Mucosa of rectum (tissue), 2 donors: Measurements from ENCODE around the gene DAB1.

Source experiments
- H3K27ac ChIP-seq, 2 donors: one replicate each; pipeline ENCODE4 v1.7.0; 2013; ENCODE audit warnings: inconsistent platforms in 2 of 2, low read depth in 2 of 2, low read length in 2 of 2
- H3K27me3 ChIP-seq, 2 donors: one replicate each; pipeline ENCODE4 v1.7.0; 2013; ENCODE audit warnings: low read length in 2 of 2; ENCODE audit not compliant: control insufficient read depth in 2 of 2, insufficient read depth in 2 of 2
- H3K36me3 ChIP-seq, 2 donors: one replicate each; pipeline ENCODE4 v1.7.0; 2013; ENCODE audit warnings: low read length in 2 of 2; ENCODE audit not compliant: control insufficient read depth in 2 of 2, insufficient read depth in 2 of 2
- H3K4me1 ChIP-seq, 2 donors: one replicate each; pipeline ENCODE4 v1.7.0; 2013; ENCODE audit warnings: low read length in 2 of 2, mild to moderate bottlenecking in 1 of 2; ENCODE audit not compliant: control insufficient read depth in 2 of 2, insufficient read depth in 2 of 2
- H3K4me3 ChIP-seq, 2 donors: one replicate each; pipeline ENCODE4 v1.7.0; 2013; ENCODE audit warnings: low read length in 2 of 2
- H3K9ac ChIP-seq, 2 donors: one replicate each; pipeline ENCODE4 v1.7.0; 2013; ENCODE audit warnings: low read length in 2 of 2, low read depth in 1 of 2, mild to moderate bottlenecking in 1 of 2
- H3K9me3 ChIP-seq, 2 donors: one replicate each; pipeline ENCODE4 v1.7.0; 2013; ENCODE audit warnings: low read length in 2 of 2; ENCODE audit not compliant: control insufficient read depth in 2 of 2
- donor health status: healthy.
- donor health status: Normal muscosa, but diverticular disease.

DAB1 gene

DNA sequence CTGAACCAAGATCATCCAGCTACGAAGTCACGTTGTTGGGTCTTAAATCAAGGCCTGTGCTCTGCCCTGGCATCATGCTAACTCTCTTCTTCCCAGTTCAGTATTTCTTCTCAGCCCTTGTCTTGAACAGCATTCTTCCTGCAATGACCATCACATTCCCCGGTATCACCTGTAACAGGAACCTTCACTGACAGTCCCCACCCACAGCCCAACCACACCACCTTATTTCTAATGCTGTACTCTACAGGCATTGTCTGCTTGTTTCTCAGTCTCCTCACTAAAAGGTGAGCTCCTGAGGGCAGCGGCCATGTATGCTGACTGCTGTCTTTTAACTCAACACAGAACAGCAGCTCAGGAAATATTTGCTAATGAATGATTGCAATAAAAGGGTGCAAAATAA is 54.0 kb downstream of the DAB1 start:
- no peaks in the 10 kb centered on the region for H3K4me1 ChIP-seq

DNA sequence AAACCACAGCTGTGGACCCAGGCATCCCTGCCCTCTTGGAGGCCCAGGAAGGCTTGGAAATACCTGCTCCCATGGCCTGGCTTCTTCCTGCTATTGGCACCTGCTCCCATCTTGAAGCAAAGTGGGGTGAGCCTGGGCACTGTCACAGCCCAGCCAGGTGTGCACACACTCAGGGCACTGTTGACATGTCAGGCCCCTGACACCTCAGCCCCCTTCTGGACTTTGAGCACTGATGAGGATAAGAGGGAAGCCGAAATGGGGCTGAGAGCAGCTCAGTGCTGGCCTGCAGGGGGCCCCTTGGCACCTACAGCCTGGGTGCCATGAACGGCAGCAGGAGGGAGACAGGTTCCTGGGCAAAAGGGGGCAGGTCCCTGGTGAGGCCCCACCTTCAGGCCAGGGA is 55.9 kb downstream of the DAB1 start:
- H3K27ac ChIP-seq = no peak overlapping the region
- H3K36me3 ChIP-seq = no peaks in the 10 kb centered on the region
- H3K4me1 ChIP-seq = no peaks in the 10 kb centered on the region

More for the DNA sequence above, 54.0 kb downstream of the DAB1 start:
- Histone ChIP-seq H3K9ac (no peak overlapping the region), H3K27ac (no peak overlapping the region), H3K27me3 (no peaks in the 10 kb centered on the region), H3K9me3 (no peaks in the 10 kb centered on the region), H3K4me3 (no peak overlapping the region), H3K36me3 (no peaks in the 10 kb centered on the region)

DNA sequence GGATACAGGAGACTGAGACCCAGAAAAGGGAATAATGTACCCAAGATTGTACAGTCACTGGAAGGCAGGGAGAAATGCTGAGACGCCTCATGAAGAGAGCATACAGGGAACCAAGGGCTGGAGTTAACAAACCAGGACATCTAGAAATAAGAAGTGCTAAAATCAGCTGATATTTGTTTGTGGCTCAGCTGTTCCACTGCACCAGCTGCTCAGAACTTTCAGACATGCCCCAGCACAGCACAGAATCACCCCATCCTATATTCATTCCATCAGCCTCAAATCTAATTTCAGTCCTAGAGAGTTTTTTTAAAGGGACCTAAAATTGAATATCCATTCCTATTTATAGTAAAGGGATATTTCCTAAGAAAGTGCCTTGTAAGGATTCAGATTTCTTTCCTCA is 60.2 kb downstream of the DAB1 start:
- H3K27me3 ChIP-seq = no peaks in the 10 kb centered on the region
- no peak overlapping the region for H3K4me3 ChIP-seq
- H3K4me1 ChIP-seq = no peaks in the 10 kb centered on the region
- H3K9ac ChIP-seq = no peak overlapping the region
- H3K36me3 ChIP-seq = no peaks in the 10 kb centered on the region
- no peak overlapping the region for H3K27ac ChIP-seq
- no peaks in the 10 kb centered on the region for H3K9me3 ChIP-seq

More for the DNA sequence above, 55.9 kb downstream of the DAB1 start:
- Histone ChIP-seq H3K4me3 (no peak overlapping the region), H3K9ac (no peak overlapping the region), H3K9me3 (no peaks in the 10 kb centered on the region), H3K27me3 (no peaks in the 10 kb centered on the region)

DNA sequence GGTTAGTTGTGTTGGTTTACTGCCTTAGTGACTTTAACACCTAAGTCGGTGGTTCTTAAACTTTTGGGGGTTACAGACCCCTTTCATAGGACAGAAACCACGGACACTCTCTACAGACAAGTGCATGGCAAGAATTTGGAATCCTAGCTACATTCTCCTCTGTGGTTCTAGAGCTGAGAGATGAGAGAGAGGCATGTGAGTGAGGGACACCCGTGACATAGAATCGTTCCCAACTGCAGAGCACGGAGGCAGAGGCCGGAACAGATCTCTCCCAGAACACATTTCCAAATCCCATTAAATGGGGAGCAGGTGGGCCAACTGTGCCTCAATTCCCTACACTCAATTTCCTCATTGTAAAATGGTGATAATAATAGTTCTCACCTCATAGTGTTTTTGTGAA is 60.7 kb downstream of the DAB1 start:
- Histone ChIP-seq H3K27me3 (no peaks in the 10 kb centered on the region), H3K9ac (no peak overlapping the region), H3K27ac (no peak overlapping the region), H3K9me3 (no peaks in the 10 kb centered on the region), H3K4me3 (no peak overlapping the region), H3K4me1 (no peaks in the 10 kb centered on the region), H3K36me3 (no peaks in the 10 kb centered on the region)

DNA sequence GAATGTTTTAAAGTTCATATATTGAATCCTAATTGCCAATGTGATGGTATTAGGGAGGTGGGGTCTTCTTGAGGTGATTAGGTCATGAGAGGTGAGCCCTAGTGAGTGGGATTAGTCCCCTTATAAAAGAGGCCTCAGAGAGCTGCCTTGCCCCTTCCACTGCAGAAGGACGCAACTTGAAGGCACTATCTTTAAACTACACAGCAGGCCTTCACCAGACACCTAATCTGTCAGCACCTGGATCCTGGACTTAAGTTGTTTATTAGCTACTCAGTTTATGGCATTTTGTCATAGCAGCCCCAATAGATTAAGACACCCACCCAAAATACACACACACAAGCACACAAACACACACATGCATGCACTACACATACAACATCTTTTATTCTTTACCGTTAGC is 61.4 kb downstream of the DAB1 start:
- Histone ChIP-seq H3K4me1 (no peaks in the 10 kb centered on the region), H3K4me3 (no peak overlapping the region), H3K36me3 (no peaks in the 10 kb centered on the region), H3K9me3 (no peaks in the 10 kb centered on the region), H3K9ac (no peak overlapping the region), H3K27me3 (no peaks in the 10 kb centered on the region), H3K27ac (no peak overlapping the region)

DNA sequence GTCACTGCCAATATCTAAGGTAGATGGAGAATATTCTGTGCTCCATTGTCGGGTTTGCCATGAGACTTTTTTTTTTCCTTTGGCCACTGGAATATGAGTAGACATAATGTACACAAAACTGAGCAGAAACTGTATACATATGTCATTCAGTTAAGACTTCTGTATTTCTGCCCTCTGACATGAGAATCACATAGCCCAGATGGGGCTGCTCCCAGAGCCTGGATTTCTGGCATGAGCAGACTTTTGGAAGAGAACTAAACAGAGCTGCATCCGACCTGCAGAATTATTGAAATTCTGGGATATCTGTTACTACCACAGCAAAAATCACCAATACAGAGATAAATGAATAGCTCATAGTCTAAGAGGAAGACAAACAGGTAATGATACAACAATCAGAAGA is 62.3 kb downstream of the DAB1 start:
- H3K9me3 ChIP-seq = no peaks in the 10 kb centered on the region
- no peak overlapping the region for H3K9ac ChIP-seq
- H3K36me3 ChIP-seq = no peaks in the 10 kb centered on the region
- no peak overlapping the region for H3K4me3 ChIP-seq
- no peaks in the 10 kb centered on the region for H3K27me3 ChIP-seq
- no peaks in the 10 kb centered on the region for H3K4me1 ChIP-seq
- H3K27ac ChIP-seq = no peak overlapping the region

GRCh38 chr1:57360846-57361407 is 62.9 kb downstream of the DAB1 start:
- no peak overlapping the region for H3K9ac ChIP-seq
- no peak overlapping the region for H3K4me3 ChIP-seq
- no peak overlapping the region for H3K27ac ChIP-seq
- no peaks in the 10 kb centered on the region for H3K36me3 ChIP-seq
- no peaks in the 10 kb centered on the region for H3K27me3 ChIP-seq
- H3K4me1 ChIP-seq = no peaks in the 10 kb centered on the region
- H3K9me3 ChIP-seq = no peaks in the 10 kb centered on the region

DNA sequence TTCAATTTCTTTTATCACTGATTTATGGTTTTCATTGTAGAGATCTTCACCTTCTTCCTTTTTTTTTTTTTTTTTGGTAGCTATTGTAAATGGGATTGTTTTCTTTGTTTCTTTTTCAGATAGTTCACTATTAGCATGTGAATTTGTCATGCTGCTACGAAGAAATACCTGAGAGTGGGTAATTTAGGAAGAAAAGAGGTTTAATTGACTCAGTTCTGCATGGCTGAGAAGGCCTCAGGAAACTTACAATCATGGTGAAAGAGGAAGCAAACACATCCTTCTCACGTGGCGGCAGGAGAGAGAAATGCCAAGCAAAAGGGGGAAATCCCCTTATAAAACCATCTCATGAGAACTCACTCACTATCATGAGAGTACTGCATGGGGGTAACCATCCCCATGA is 66.4 kb downstream of the DAB1 start:
- H3K9ac ChIP-seq = no peak overlapping the region
- no peak overlapping the region for H3K27ac ChIP-seq
- no peak overlapping the region for H3K4me3 ChIP-seq

DNA sequence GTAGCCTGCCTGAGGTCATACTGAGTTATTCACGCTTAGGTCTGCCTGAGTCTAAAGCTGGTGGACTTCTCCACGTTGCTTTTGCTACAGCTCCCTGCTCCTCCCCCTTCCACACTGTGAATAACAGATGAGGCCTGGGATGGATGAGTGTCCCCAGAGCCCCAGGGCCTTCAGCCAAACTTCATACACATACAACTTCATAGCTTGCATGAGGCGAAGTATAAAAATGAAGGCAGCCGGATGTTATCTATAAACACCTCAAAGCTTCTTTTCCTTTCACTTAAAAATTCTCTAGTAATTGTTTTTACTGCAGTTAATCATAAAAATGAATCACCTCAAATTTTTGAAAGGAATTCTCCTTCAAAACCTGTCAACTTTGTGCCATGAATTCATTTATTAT is 70.2 kb downstream of the DAB1 start:
- no peaks in the 10 kb centered on the region for H3K27me3 ChIP-seq
- H3K4me3 ChIP-seq = no peak overlapping the region
- H3K9me3 ChIP-seq = no peaks in the 10 kb centered on the region
- no peak overlapping the region for H3K9ac ChIP-seq
- no peaks in the 10 kb centered on the region for H3K36me3 ChIP-seq
- no peaks in the 10 kb centered on the region for H3K4me1 ChIP-seq
- no peak overlapping the region for H3K27ac ChIP-seq

More for the DNA sequence above, 66.4 kb downstream of the DAB1 start:
- H3K4me1 ChIP-seq = no peaks in the 10 kb centered on the region
- H3K36me3 ChIP-seq = no peaks in the 10 kb centered on the region
- no peaks in the 10 kb centered on the region for H3K27me3 ChIP-seq
- no peaks in the 10 kb centered on the region for H3K9me3 ChIP-seq

DNA sequence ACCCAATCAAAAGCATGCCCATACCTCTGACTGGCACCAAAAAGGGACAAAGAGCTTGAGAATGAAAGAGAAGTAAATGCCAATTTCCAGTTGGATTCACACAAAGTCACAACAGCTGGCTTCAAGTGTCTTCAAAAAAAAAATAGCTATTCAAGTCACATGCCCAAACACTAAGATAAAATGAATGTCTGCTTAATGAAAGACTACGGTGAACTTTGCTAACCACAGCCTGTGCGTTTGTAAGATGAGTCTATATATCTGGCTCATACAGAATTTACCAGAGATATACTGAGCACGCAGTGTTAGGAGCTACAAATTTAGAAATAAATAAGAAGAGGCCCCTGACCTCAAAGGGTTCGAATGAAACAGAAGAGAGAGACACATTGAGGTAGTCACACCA is 73.2 kb downstream of the DAB1 start:
- Histone ChIP-seq H3K9me3 (no peaks in the 10 kb centered on the region), H3K36me3 (no peaks in the 10 kb centered on the region), H3K4me3 (no peak overlapping the region), H3K27me3 (no peaks in the 10 kb centered on the region), H3K27ac (no peak overlapping the region), H3K9ac (no peak overlapping the region), H3K4me1 (no peaks in the 10 kb centered on the region)

GRCh38 chr1:57348921-57349320 is 74.9 kb downstream of the DAB1 start:
- Histone ChIP-seq H3K4me3 (no peak overlapping the region), H3K27ac (no peak overlapping the region), H3K9ac (no peak overlapping the region), H3K27me3 (no peaks in the 10 kb centered on the region), H3K9me3 (no peaks in the 10 kb centered on the region), H3K4me1 (no peaks in the 10 kb centered on the region), H3K36me3 (no peaks in the 10 kb centered on the region)
